Measurements from ENCODE around the gene EIPR1.

The EIPR1 gene

GRCh38 chr2:3162442-3163077, 215.1 kb downstream of the EIPR1 start:
- no peak for DNase-seq (ENCODE audit: low spot score)
- TF ChIP-seq CTCF (IDR thresholded peaks at IDR 0.05), result no peak
- H3K4me3 ChIP-seq, result no peak overlapping the region
- no peak overlapping the region for H3K27ac ChIP-seq

- no peak overlapping the region for H3K27ac ChIP-seq
- DNase-seq (ENCODE audit: low spot score), result no peak
- no peak overlapping the region for H3K4me3 ChIP-seq
- TF ChIP-seq CTCF (IDR thresholded peaks at IDR 0.05), result no peak
Measured at GRCh38 chr2:3160751-3161330, 216.8 kb downstream of the EIPR1 start.

- no peak overlapping the region for H3K4me3 ChIP-seq
- no peak for TF ChIP-seq CTCF (IDR thresholded peaks at IDR 0.05)
- H3K27ac ChIP-seq, result no peak overlapping the region
- no peak for DNase-seq (ENCODE audit: low spot score)
Measured at GRCh38 chr2:3159782-3160545, 217.7 kb downstream of the EIPR1 start.

GRCh38 chr2:3154700-3155099, 222.9 kb downstream of the EIPR1 start:
- H3K4me3 ChIP-seq, result no peak overlapping the region
- TF ChIP-seq CTCF (IDR thresholded peaks at IDR 0.05), result no peak
- DNase-seq (ENCODE audit: low spot score), result no peak
- no peak overlapping the region for H3K27ac ChIP-seq

- H3K4me3 ChIP-seq, result no peak overlapping the region
- no peak overlapping the region for H3K27ac ChIP-seq
- TF ChIP-seq CTCF (IDR thresholded peaks at IDR 0.05), result no peak
- no peak for DNase-seq (ENCODE audit: low spot score)
Measured at GRCh38 chr2:3154146-3154545, 223.5 kb downstream of the EIPR1 start.

GRCh38 chr2:3151153-3151918, 226.3 kb downstream of the EIPR1 start:
- TF ChIP-seq CTCF (IDR thresholded peaks at IDR 0.05), result no peak
- no peak for DNase-seq (ENCODE audit: low spot score)
- Histone ChIP-seq H3K27ac (no peak overlapping the region), H3K4me3 (no peak overlapping the region)
